ENCODE results near the gene ADIPOR1.
A peak's percentile ranks its signal among the peaks of the same experiment; 100 is the strongest.

ADIPOR1 gene

GRCh38 chr1:202958544-202959275 is 598 bp upstream of the ADIPOR1 start:
- 13% methylated on average over 10 of the region's 10 CpGs for WGBS, 2 experiments
- Histone ChIP-seq H3K4me3 (ENCODE audit: insufficient read depth, low read depth, low read length) (peak overlapping the region; percentile 98), H3K36me3 (ENCODE audit: control insufficient read depth, insufficient read depth, low read length) (no peaks in the 10 kb centered on the region), H3K4me1 (ENCODE audit: control insufficient read depth, insufficient read depth, low read length) (peaks cover 12% of the 10 kb centered on the region), H3K9me3 (ENCODE audit: control insufficient read depth, low read length) (no peaks in the 10 kb centered on the region), H3K27me3 (ENCODE audit: control insufficient read depth, insufficient read depth, low read length, poor library complexity, severe bottlenecking) (no peaks in the 10 kb centered on the region), H3K27ac (ENCODE audit: insufficient read depth, low read depth, low read length, poor library complexity, severe bottlenecking) (no peak overlapping the region)

DNA sequence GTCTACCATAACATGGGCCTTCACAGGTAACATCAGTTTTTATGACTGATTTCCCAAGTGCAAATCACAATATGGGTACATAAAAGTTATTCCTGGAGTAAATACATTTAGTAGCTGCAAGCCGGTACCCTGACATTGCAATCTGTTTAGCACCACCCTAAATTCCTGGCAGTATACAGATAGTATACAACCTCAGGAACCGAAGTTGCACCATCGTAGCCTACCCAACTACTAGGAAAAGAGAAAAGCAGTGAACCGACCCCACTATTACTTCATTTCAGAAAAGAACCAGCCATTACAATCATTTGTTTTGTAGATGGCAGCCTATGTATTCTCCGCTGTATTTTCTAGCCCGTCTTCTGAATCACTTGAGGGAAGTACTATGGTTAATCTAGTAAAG is 1.1 kb downstream of the ADIPOR1 start:
- H3K9me3 ChIP-seq (ENCODE audit: control insufficient read depth, low read length) = no peaks in the 10 kb centered on the region
- H3K4me3 ChIP-seq (ENCODE audit: insufficient read depth, low read depth, low read length) = peak overlapping the region; percentile 98
- 76 to 81% methylated on average over 5 of the region's 6 CpGs for WGBS, 2 experiments
- H3K27me3 ChIP-seq (ENCODE audit: control insufficient read depth, insufficient read depth, low read length, poor library complexity, severe bottlenecking) = no peaks in the 10 kb centered on the region
- H3K27ac ChIP-seq (ENCODE audit: insufficient read depth, low read depth, low read length, poor library complexity, severe bottlenecking) = no peak overlapping the region
- no peaks in the 10 kb centered on the region for H3K36me3 ChIP-seq (ENCODE audit: control insufficient read depth, insufficient read depth, low read length)
- peaks cover 12% of the 10 kb centered on the region for H3K4me1 ChIP-seq (ENCODE audit: control insufficient read depth, insufficient read depth, low read length)

- peaks cover 7% of the 10 kb centered on the region for H3K36me3 ChIP-seq (ENCODE audit: control insufficient read depth, insufficient read depth, low read length)
- H3K9me3 ChIP-seq (ENCODE audit: control insufficient read depth, low read length) = no peaks in the 10 kb centered on the region
- no peak overlapping the region for H3K4me3 ChIP-seq (ENCODE audit: insufficient read depth, low read depth, low read length)
- H3K27me3 ChIP-seq (ENCODE audit: control insufficient read depth, insufficient read depth, low read length, poor library complexity, severe bottlenecking) = no peaks in the 10 kb centered on the region
- WGBS, 2 experiments = 93 to 94% methylated on average over 6 of the region's 6 CpGs
- no peak overlapping the region for H3K27ac ChIP-seq (ENCODE audit: insufficient read depth, low read depth, low read length, poor library complexity, severe bottlenecking)
- H3K4me1 ChIP-seq (ENCODE audit: control insufficient read depth, insufficient read depth, low read length) = peaks cover 12% of the 10 kb centered on the region
Observed at GRCh38 chr1:202954057-202954745, 3.9 kb downstream of the ADIPOR1 start.

GRCh38 chr1:202953392-202953791 is 4.7 kb downstream of the ADIPOR1 start:
- no peak overlapping the region for H3K27ac ChIP-seq (ENCODE audit: insufficient read depth, low read depth, low read length, poor library complexity, severe bottlenecking)
- H3K4me1 ChIP-seq (ENCODE audit: control insufficient read depth, insufficient read depth, low read length) = peaks cover 5% of the 10 kb centered on the region
- H3K27me3 ChIP-seq (ENCODE audit: control insufficient read depth, insufficient read depth, low read length, poor library complexity, severe bottlenecking) = no peaks in the 10 kb centered on the region
- H3K4me3 ChIP-seq (ENCODE audit: insufficient read depth, low read depth, low read length) = no peak overlapping the region
- no peaks in the 10 kb centered on the region for H3K9me3 ChIP-seq (ENCODE audit: control insufficient read depth, low read length)
- H3K36me3 ChIP-seq (ENCODE audit: control insufficient read depth, insufficient read depth, low read length) = peaks cover 10% of the 10 kb centered on the region

GRCh38 chr1:202952818-202953217 is 5.3 kb downstream of the ADIPOR1 start:
- H3K27me3 ChIP-seq (ENCODE audit: control insufficient read depth, insufficient read depth, low read length, poor library complexity, severe bottlenecking) = no peaks in the 10 kb centered on the region
- no peaks in the 10 kb centered on the region for H3K9me3 ChIP-seq (ENCODE audit: control insufficient read depth, low read length)
- H3K27ac ChIP-seq (ENCODE audit: insufficient read depth, low read depth, low read length, poor library complexity, severe bottlenecking) = no peak overlapping the region
- peaks cover 15% of the 10 kb centered on the region for H3K36me3 ChIP-seq (ENCODE audit: control insufficient read depth, insufficient read depth, low read length)
- 93 to 95% methylated on average over 4 of the region's 4 CpGs for WGBS, 2 experiments
- H3K4me1 ChIP-seq (ENCODE audit: control insufficient read depth, insufficient read depth, low read length) = peaks cover 5% of the 10 kb centered on the region
- H3K4me3 ChIP-seq (ENCODE audit: insufficient read depth, low read depth, low read length) = no peak overlapping the region

DNA sequence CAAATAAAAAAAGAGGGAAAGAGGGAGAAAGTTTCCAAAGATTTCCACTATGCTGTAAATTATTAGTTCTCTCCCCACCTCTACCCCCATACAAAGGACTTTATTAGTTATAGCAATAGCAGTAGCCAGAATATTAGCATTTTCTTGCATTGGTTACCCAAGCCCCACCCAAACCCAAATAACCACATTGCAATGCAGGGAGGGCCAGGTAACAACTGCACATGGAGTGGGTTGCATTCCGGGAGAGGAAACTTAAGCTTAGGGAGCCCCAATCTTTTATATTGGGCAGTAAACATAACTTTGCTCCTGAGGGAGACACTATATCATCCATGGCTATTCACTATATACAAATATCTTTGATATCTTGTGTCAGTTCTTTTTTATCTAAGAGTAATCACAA is 6.0 kb downstream of the ADIPOR1 start:
- H3K4me3 ChIP-seq (ENCODE audit: insufficient read depth, low read depth, low read length) = no peak overlapping the region
- H3K4me1 ChIP-seq (ENCODE audit: control insufficient read depth, insufficient read depth, low read length) = peaks cover 2% of the 10 kb centered on the region
- no peaks in the 10 kb centered on the region for H3K27me3 ChIP-seq (ENCODE audit: control insufficient read depth, insufficient read depth, low read length, poor library complexity, severe bottlenecking)
- H3K27ac ChIP-seq (ENCODE audit: insufficient read depth, low read depth, low read length, poor library complexity, severe bottlenecking) = no peak overlapping the region
- WGBS, 2 experiments = 97 to 100% methylated on average over 1 of the region's 1 CpG
- no peaks in the 10 kb centered on the region for H3K9me3 ChIP-seq (ENCODE audit: control insufficient read depth, low read length)
- peaks cover 15% of the 10 kb centered on the region for H3K36me3 ChIP-seq (ENCODE audit: control insufficient read depth, insufficient read depth, low read length)

- 91 to 97% methylated on average over 2 of the region's 2 CpGs for WGBS, 2 experiments
- Histone ChIP-seq H3K27ac (ENCODE audit: insufficient read depth, low read depth, low read length, poor library complexity, severe bottlenecking) (no peak overlapping the region), H3K36me3 (ENCODE audit: control insufficient read depth, insufficient read depth, low read length) (peaks cover 17% of the 10 kb centered on the region), H3K4me3 (ENCODE audit: insufficient read depth, low read depth, low read length) (no peak overlapping the region), H3K4me1 (ENCODE audit: control insufficient read depth, insufficient read depth, low read length) (no peaks in the 10 kb centered on the region), H3K27me3 (ENCODE audit: control insufficient read depth, insufficient read depth, low read length, poor library complexity, severe bottlenecking) (no peaks in the 10 kb centered on the region), H3K9me3 (ENCODE audit: control insufficient read depth, low read length) (no peaks in the 10 kb centered on the region)
Observed at GRCh38 chr1:202951437-202951836, 6.7 kb downstream of the ADIPOR1 start.

DNA sequence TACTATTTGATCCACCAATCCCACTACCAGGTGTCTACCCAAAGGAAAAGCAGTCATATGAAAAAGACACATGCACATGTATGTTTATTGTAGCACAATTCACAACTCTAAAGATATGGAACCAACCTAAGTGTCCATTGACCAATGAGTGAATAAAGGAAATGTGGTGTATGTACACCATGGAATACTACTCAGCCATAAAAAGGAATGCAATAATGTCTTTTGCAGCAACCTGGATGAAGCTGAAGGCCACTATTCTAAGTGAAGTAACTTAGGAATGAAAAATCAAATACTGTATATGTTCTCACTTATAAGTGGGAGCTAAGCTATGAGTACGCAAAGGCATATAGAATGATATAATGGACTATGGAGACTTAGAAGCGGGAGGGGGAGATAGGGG is 12.6 kb downstream of the ADIPOR1 start:
- Histone ChIP-seq H3K27ac (ENCODE audit: insufficient read depth, low read depth, low read length, poor library complexity, severe bottlenecking) (no peak overlapping the region), H3K4me1 (ENCODE audit: control insufficient read depth, insufficient read depth, low read length) (no peaks in the 10 kb centered on the region), H3K9me3 (ENCODE audit: control insufficient read depth, low read length) (no peaks in the 10 kb centered on the region), H3K36me3 (ENCODE audit: control insufficient read depth, insufficient read depth, low read length) (peaks cover 61% of the 10 kb centered on the region), H3K27me3 (ENCODE audit: control insufficient read depth, insufficient read depth, low read length, poor library complexity, severe bottlenecking) (no peaks in the 10 kb centered on the region), H3K4me3 (ENCODE audit: insufficient read depth, low read depth, low read length) (no peak overlapping the region)
- 79 to 100% methylated on average over 2 of the region's 2 CpGs for WGBS, 2 experiments

GRCh38 chr1:202944438-202944921 is 13.6 kb downstream of the ADIPOR1 start:
- no peaks in the 10 kb centered on the region for H3K27me3 ChIP-seq (ENCODE audit: control insufficient read depth, insufficient read depth, low read length, poor library complexity, severe bottlenecking)
- H3K36me3 ChIP-seq (ENCODE audit: control insufficient read depth, insufficient read depth, low read length) = peaks cover 58% of the 10 kb centered on the region
- 94% methylated on average over 5 of the region's 5 CpGs for WGBS, 2 experiments

GRCh38 chr1:202942426-202942825 is 15.7 kb downstream of the ADIPOR1 start:
- H3K36me3 ChIP-seq (ENCODE audit: control insufficient read depth, insufficient read depth, low read length) = peaks cover 50% of the 10 kb centered on the region
- WGBS, 2 experiments = no CpG with 5 or more reads among the region's 1 CpG
- H3K9me3 ChIP-seq (ENCODE audit: control insufficient read depth, low read length) = no peaks in the 10 kb centered on the region
- no peaks in the 10 kb centered on the region for H3K27me3 ChIP-seq (ENCODE audit: control insufficient read depth, insufficient read depth, low read length, poor library complexity, severe bottlenecking)
- H3K27ac ChIP-seq (ENCODE audit: insufficient read depth, low read depth, low read length, poor library complexity, severe bottlenecking) = no peak overlapping the region
- no peaks in the 10 kb centered on the region for H3K4me1 ChIP-seq (ENCODE audit: control insufficient read depth, insufficient read depth, low read length)
- no peak overlapping the region for H3K4me3 ChIP-seq (ENCODE audit: insufficient read depth, low read depth, low read length)

More at GRCh38 chr1:202944438-202944921, 13.6 kb downstream of the ADIPOR1 start:
- no peaks in the 10 kb centered on the region for H3K9me3 ChIP-seq (ENCODE audit: control insufficient read depth, low read length)
- no peak overlapping the region for H3K27ac ChIP-seq (ENCODE audit: insufficient read depth, low read depth, low read length, poor library complexity, severe bottlenecking)
- no peak overlapping the region for H3K4me3 ChIP-seq (ENCODE audit: insufficient read depth, low read depth, low read length)
- no peaks in the 10 kb centered on the region for H3K4me1 ChIP-seq (ENCODE audit: control insufficient read depth, insufficient read depth, low read length)

All from ectodermal cell (in vitro differentiated cells).